GM12878 (cell line): ENCODE data around the gene RNF130. TPM values are rescaled to one million over a fixed set of nuclear protein-coding genes. Genes with fewer than 3 reads are reported as not detected.

ENCODE experiments used
- ATAC-seq: fragments of 200-7000 bp; cut with Tn5 transposase; 3 replicates; pipeline ENCODE4 v1.9.1; 2020; ENCODE audit warnings: mild to moderate bottlenecking, moderate library complexity
- BruUV-seq: library from RNA; stranded (reverse); fragments of 400-500 nt; replicated peaks from 2 replicates; lab custom pipeline; 2021; lab: Mats Ljungman, UMichigan
- CTCF ChIA-PET: fragments of 300-600 bp; sonication (Branson Sonifier 250); formaldehyde crosslinking; extraction: SDS; loops from one replicate; lab custom pipeline; 2021; ENCODE audit warnings: inconsistent platforms; lab: Yijun Ruan, JAX
- POLR2A ChIA-PET: fragments of 350-600 bp; formaldehyde crosslinking; extraction: SDS; loops from one replicate; lab custom pipeline; 2021; ENCODE audit warnings: inconsistent platforms; lab: Charles Lee
- RAD21 ChIA-PET: fragments of 300-600 bp; sonication (Branson Sonifier 250); formaldehyde crosslinking; loops from one replicate; lab custom pipeline; 2023; ENCODE audit warnings: antibody characterized with exemption; ENCODE audit not compliant: unreplicated experiment; lab: Charles Lee
- SMC1A ChIA-PET: fragments of 300-600 bp; sonication (Branson Sonifier 250); formaldehyde crosslinking; loops from one replicate; lab custom pipeline; 2023; ENCODE audit not compliant: unreplicated experiment, uncharacterized antibody; lab: Charles Lee
- DNase-seq: peaks from one replicate; pipeline ENCODE4 v3.0.0-alpha.2; 2011; ENCODE audit warnings: low read depth, low spot score
- FAIRE-seq: peaks from 3 replicates; lab custom pipeline; 2011; peaks lifted over from hg19 to GRCh38; lab: Jason Lieb, UNC
- H2AFZ ChIP-seq: 2 replicates; pipeline ENCODE4 v1.6.0; 2011; ENCODE audit warnings: low read depth, low read length, control low read depth; ENCODE audit not compliant: control insufficient read depth
- H3K27ac ChIP-seq: 2 replicates; pipeline ENCODE4 v1.5.1; 2011; ENCODE audit warnings: control low read depth; ENCODE audit not compliant: control insufficient read depth, insufficient read depth
- H3K27me3 ChIP-seq, 2 experiments: replicated peaks in 1 of 2; 2 replicates each; pipeline versions ENCODE4 v1.6.0 to v1.6.1; 2011; ENCODE audit warnings: low read length in 1 of 2; ENCODE audit not compliant: control insufficient read depth in 2 of 2, insufficient read depth in 2 of 2
- H3K36me3 ChIP-seq, 2 experiments: 2 replicates each; pipeline ENCODE4 v1.5.1; 2011; ENCODE audit warnings: low read length in 1 of 2; ENCODE audit not compliant: control insufficient read depth in 2 of 2, insufficient read depth in 2 of 2
- H3K4me1 ChIP-seq: 2 replicates; pipeline ENCODE4 v1.6.1; 2011; ENCODE audit warnings: mild to moderate bottlenecking, low read length, moderate library complexity, mixed read lengths; ENCODE audit not compliant: control insufficient read depth, insufficient read depth
- H3K4me2 ChIP-seq: 2 replicates; pipeline ENCODE4 v1.6.0; 2011; ENCODE audit warnings: control low read depth; ENCODE audit not compliant: control insufficient read depth, insufficient read depth
- H3K4me3 ChIP-seq: fragments of 200-600 bp; sonication (generic); 2 replicates; pipeline ENCODE4 v1.5.1; 2016
- H3K79me2 ChIP-seq: 2 replicates; pipeline ENCODE4 v1.6.0; 2011; ENCODE audit warnings: low read length; ENCODE audit not compliant: control insufficient read depth, insufficient read depth
- H3K9ac ChIP-seq: 2 replicates; pipeline ENCODE4 v1.8.0; 2011; ENCODE audit warnings: low read length, control low read depth, mixed read lengths; ENCODE audit not compliant: control insufficient read depth, insufficient read depth
- H3K9me3 ChIP-seq: replicated peaks from 3 replicates; pipeline ENCODE4 v1.5.1; 2011; ENCODE audit warnings: mild to moderate bottlenecking, low read length; ENCODE audit not compliant: control insufficient read depth, insufficient read depth
- H4K20me1 ChIP-seq: 2 replicates; pipeline ENCODE4 v1.6.0; 2011; ENCODE audit not compliant: control insufficient read depth, insufficient read depth
- CHD4 ChIP-seq: fragments of 200-600 bp; sonication (generic); IDR thresholded peaks from 2 replicates; pipeline ENCODE4 v1.6.1; 2016; ENCODE audit warnings: mild to moderate bottlenecking
- CREB1 ChIP-seq: IDR thresholded peaks from 2 replicates; pipeline ENCODE4 v1.6.1; 2012; ENCODE audit warnings: low read depth, mild to moderate bottlenecking, inconsistent platforms
- FOXM1 ChIP-seq: IDR thresholded peaks from 2 replicates; pipeline ENCODE4 v1.6.1; 2012; ENCODE audit warnings: low read depth, mild to moderate bottlenecking, inconsistent platforms, low read length, moderate library complexity
- GABPA ChIP-seq: IDR thresholded peaks from 2 replicates; pipeline ENCODE4 v1.6.1; 2014; ENCODE audit warnings: antibody characterized with exemption, low read depth, mild to moderate bottlenecking, inconsistent platforms
- IKZF1 ChIP-seq: fragments of 450-650 bp; conservative IDR thresholded peaks from 2 replicates; pipeline ENCODE4 v1.6.1; 2017; ENCODE audit warnings: antibody characterized with exemption, mild to moderate bottlenecking
- MLLT1 ChIP-seq: fragments of 450-650 bp; IDR thresholded peaks from 2 replicates; pipeline ENCODE4 v1.6.1; 2016; ENCODE audit warnings: mild to moderate bottlenecking
- MYB ChIP-seq: fragments of 150-350 bp; IDR thresholded peaks from 2 replicates; pipeline ENCODE4 v1.6.1; 2014; ENCODE audit warnings: mild to moderate bottlenecking, low read depth, low read length, borderline replicate concordance
- POLR2A ChIP-seq: IDR thresholded peaks from 2 replicates; pipeline ENCODE4 v1.6.1; 2011; ENCODE audit warnings: low read depth, mild to moderate bottlenecking, low read length
- RB1 ChIP-seq: fragments of 450-650 bp; formaldehyde crosslinking; IDR thresholded peaks from 2 replicates; pipeline ENCODE4 v1.6.1; 2017; ENCODE audit warnings: mild to moderate bottlenecking, borderline replicate concordance
- SUZ12 ChIP-seq: fragments of 200-600 bp; sonication (generic); IDR thresholded peaks from one replicate; pipeline ENCODE4 v1.6.1; 2018; ENCODE audit warnings: antibody characterized with exemption, mild to moderate bottlenecking; ENCODE audit not compliant: unreplicated experiment
- TCF3 ChIP-seq: IDR thresholded peaks from 2 replicates; pipeline ENCODE4 v1.6.1; 2012; ENCODE audit warnings: low read depth, mild to moderate bottlenecking, low read length, borderline replicate concordance; ENCODE audit not compliant: insufficient read depth
- ZBTB33 ChIP-seq: fragments of 450-650 bp; IDR thresholded peaks from 2 replicates; pipeline ENCODE4 v1.6.1; 2017; ENCODE audit warnings: mild to moderate bottlenecking
- ZBTB4 ChIP-seq: fragments of 450-650 bp; formaldehyde crosslinking; IDR thresholded peaks from 2 replicates; pipeline ENCODE4 v1.4.0; 2022; ENCODE audit warnings: mild to moderate bottlenecking, moderate library complexity
- WGBS: methylation state at CpG from one replicate; pipeline ENCODE4 v1.1.6; 2016; ENCODE audit warnings: low lambda C conversion rate; ENCODE audit not compliant: insufficient replicate concordance, insufficient coverage; ENCODE audit errors: missing lambda C conversion rate; 5-methylcytosine and 5-hydroxymethylcytosine counted together
- in situ Hi-C: fragments of 300-500 bp; cut with MboI; formaldehyde crosslinking; loops from 9 replicates; pipeline ENCODE4 v1.14.3; 2018; ENCODE audit warnings: mixed read lengths
- intact Hi-C: fragments of 100-400 bp; cut with micrococcal nuclease; formaldehyde crosslinking; loops from one replicate; pipeline ENCODE4 v1.14.2; 2022; ENCODE audit not compliant: unreplicated experiment
- polyA plus RNA-seq, 11 experiments: library from polyadenylated mRNA; depleted of rRNA in 4 of 11; unstranded in 6 of 11; stranded (reverse) in 5 of 11; fragments of >200 nt; fragmentation: Nextera tagmentation in 4 of 11; fragmentation: Illumina TruSeq in 1 of 11; extraction: Ambion mirVana in 4 of 11; extraction: Trizol in 1 of 11; gene quantifications; 1 replicate in 1 of 11; 2 replicates in 10 of 11; pipeline versions ENCODE4 v1.2.1 to v1.2.3, GENCODE V29; 2011 to 2016; ENCODE audit warnings: inconsistent platforms in 2 of 11, missing spikeins in 2 of 11, low read depth in 1 of 11
- total RNA-seq, 4 experiments: library from RNA; depleted of rRNA in 3 of 4; stranded (reverse); fragments of >200 nt in 3 of 4; fragmentation: Illumina TruSeq in 1 of 4; extraction: Trizol in 1 of 4; gene quantifications; 2 replicates each; pipeline versions ENCODE4 v1.2.1 to v1.2.3, GENCODE V29; 2013 to 2021

The RNF130 gene
- total and polyA plus RNA-seq, 10 of the 15 experiments (the other 5 are each of a cell fraction or from before 2014, with no cell fraction given) = 0.04 to 0.36 (median 0.11) TPM; not detected in 1

- WGBS = 16% methylated on average over 13 of the region's 105 CpGs
- DNase-seq (no peak), ATAC-seq (peak; percentile 93), FAIRE-seq (no peak)
- Histone ChIP-seq H3K27ac (peak within 1 kb of the TSS; percentile 56; the same call in 1 of the 2 replicates), H3K36me3 (peaks cover 1 to 5% of the 10 kb centered on the region in 2 experiments; a peak in 2 of 4 replicates), H3K4me3 (peak within 1 kb of the TSS; percentile 94), H3K4me1 (peaks cover 12% of the 10 kb centered on the region), H2AFZ (peak within 1 kb of the TSS; percentile 95), H3K79me2 (peaks cover 18% of the 10 kb centered on the region), H3K9me3 (no peaks in the 10 kb centered on the region), H3K9ac (peak within 1 kb of the TSS; percentile 75), H3K4me2 (peak within 1 kb of the TSS; percentile 89), H4K20me1 (no peaks in the 10 kb centered on the region), H3K27me3 (no peaks in the 10 kb centered on the region)
- ChIA-PET SMC1A (interaction anchor here (1.1 to 2.4 kb wide), 3 partner anchors 55 to 106 kb away, joined by 3 to 9 read pairs (median 4); no protein-coding TSS in a partner anchor), POLR2A (interaction anchor here (0.6 to 0.7 kb wide), 2 partner anchors 226 to 295 kb away, joined by 3 to 5 read pairs; no protein-coding TSS in a partner anchor), RAD21 (interaction anchor here (1.0 to 1.1 kb wide), 3 partner anchors 102 to 175 kb away, joined by 4 to 6 read pairs (median 6); partner anchors contain the start of gene MAML1), CTCF (interaction anchor here (0.6 to 2.6 kb wide), 5 partner anchors 88 to 229 kb away, joined by 3 to 19 read pairs (median 5); partner anchors contain the start of genes LTC4S and SQSTM1)
- in situ Hi-C loops = no loop called here
- BruUV-seq = no TSS peak
- intact Hi-C loops = loop anchor here (2.0 to 5.0 kb wide), 2 partner anchors 49 to 100 kb away; partner anchors contain the start of genes MGAT4B and MRNIP
- TF ChIP-seq POLR2A (peak; percentile 85), MYB (no peak), CREB1 (no peak), ZBTB33 (peak; percentile 87), GABPA (no peak), RB1 (no peak), IKZF1 (peak; percentile 55), MLLT1 (peak; percentile 80), CHD4 (no peak), TCF3 (0 out of 2 replicates have a peak, but pooled peaks have one; percentile 38), SUZ12 (no peak), ZBTB4 (no peak), FOXM1 (no peak)
Measured at GRCh38 chr5:179907556-179908324, 163.8 kb downstream of the RNF130 start, which contains the start of gene TBC1D9B. TBC1D9B (minus strand) TSS chr5:179907897; CDS start chr5:179907821, 76 bp downstream.
